ENCODE results near the gene PRDM16.
A peak's percentile ranks its signal among the peaks of the same experiment; 100 is the strongest.

PRDM16 gene

DNA sequence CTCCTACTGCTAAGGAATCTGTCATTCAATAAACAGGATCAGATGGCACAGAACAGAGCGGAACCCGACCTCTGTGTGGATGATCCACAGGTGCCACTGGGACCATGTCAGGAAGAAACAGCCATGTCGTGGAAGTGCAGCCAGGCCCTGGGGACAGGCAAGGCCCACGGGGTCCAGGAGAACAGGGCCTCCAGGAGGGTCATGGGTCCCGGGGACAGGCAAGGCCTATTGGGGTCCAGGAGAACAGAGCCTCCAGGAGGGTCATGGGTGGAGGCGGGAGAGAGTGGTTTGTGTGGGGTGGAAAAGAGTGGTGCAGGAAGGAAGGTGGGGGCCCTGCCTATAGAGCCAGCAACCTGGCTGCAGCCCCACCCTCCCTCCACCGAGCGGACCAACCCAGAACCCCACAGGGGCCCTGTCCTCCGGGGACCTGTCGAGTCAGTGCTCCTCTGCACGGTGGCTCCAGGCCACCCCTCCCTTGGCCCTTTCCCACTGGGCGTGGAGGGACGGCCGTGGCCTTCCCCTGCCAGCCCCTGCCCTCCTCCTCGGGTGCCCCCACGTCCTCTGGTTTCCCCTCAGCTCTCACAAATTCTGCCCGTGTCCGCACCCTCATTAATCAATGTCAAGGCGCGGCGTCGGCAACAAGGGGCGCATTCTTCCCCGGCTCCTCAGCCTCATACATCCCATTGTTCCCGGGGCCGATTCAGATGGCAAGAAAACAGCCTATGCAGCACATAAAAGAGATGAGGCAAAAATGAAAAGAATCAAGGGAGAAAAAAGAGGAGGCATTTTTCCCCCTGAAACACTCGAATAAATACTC lies 146.4 kb downstream of the PRDM16 start:
- no peak for DNase-seq

DNA sequence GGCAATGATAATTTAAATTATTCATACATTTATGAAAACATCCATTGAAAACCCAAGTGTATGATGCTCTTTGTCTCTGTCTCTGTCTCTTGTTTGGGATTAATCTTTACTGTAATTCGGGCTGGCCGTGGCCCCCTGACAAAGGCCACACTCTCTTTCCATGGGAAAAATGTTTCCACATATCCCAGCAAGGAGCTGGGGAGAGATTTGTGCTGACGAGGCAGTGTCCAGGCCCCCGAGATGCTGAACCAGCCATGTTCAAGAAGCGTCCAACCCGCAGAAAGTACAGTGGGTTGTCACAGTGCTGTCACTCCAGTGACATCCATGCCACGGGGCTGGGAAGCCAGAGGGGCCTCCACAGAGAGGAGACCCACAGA lies 147.0 kb downstream of the PRDM16 start:
- no peak for DNase-seq

DNA sequence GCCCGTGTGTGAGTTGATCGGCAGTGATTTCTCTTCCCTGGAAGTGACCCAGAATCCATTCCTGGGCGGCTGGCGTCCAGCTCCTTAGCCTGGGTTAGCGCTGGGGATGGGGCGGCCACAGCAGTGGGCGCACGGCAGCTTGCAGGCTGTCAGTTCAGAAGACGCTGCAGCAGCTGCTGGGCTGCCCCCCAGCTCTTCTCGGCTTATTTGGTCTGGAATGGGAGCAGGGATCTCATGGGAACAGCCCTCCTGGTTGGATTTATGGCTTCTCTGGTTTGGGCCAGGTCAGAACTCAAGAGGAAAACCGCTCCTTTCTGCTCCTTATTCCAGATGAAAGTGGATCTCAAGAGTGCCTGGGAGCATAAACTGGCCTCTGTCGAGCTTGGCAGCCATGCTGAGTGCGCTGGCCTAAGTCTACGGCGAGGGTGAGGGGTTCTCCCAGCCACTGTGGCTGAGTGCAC lies 148.2 kb downstream of the PRDM16 start:
- no peak for DNase-seq

DNA sequence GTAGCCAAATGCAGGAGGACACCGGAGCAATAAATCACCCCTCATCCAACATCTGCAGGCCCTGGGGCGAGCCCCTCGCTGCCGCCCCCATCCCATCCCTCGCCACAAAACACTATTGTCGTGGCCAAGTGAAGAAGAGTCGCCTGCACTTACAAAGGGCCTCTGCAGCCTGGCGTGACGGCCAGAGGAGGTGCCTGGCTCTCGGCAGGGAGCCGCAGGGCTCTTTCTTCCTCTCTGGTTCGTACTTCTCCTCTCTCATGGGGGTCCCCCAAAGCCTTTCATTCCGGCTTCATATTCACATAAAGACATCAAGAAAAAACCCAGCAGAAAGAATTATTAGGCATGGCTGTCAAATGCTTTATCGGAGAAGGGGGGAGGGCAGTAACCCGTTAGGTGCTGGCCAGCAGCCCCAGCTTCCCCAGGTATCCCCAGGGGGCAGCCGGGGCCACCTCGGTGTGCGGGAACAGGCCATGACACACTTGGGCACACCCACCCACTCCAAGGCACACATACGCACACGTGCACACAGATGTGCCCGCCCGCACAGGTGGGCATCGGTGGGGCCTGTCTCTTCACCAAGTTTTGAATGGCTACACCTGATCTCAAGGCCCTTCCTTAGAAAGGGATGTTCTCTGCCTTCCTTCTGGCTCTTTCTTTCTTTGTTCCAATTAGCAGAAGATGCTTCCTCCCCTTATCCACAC lies 149.1 kb downstream of the PRDM16 start:
- DNase-seq = no peak

DNA sequence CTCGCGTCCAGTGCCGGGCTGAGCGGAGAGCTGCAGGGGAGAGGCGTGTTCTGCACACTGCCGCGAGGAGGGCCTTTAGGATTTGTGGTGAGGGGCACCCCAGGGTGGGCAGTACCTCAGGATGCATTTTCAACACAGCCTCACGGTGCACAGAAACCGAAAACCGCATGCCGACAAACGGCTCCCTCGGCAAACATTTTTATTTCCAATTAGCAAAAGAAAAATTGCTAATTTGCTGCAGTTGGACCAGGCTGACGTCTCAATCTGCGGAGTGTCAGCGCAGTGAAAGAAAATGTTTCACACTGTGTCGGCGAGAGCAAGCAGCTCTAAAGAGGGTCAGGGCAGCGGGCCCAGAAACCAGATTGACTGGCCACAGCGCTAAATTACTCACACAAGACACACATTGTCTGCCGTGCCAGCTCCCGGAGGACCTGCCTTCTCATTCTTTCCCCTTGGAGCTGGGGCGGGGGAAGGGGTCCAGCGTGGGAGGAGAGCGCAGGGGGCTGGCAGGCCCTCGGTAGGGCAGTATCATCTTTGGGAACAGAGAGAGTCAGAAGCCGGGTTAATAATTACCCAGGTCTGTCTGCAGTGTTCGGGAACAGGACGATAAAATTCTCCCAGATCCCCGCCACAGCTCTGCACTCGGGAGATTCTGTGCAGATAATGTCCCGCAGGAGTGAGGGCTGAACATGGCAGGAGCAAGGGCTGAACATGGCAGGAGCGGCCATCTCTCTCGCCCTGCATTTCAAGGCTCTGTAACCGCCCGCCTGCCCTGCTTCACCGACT lies 150.2 kb downstream of the PRDM16 start:
- DNase-seq = no peak

DNA sequence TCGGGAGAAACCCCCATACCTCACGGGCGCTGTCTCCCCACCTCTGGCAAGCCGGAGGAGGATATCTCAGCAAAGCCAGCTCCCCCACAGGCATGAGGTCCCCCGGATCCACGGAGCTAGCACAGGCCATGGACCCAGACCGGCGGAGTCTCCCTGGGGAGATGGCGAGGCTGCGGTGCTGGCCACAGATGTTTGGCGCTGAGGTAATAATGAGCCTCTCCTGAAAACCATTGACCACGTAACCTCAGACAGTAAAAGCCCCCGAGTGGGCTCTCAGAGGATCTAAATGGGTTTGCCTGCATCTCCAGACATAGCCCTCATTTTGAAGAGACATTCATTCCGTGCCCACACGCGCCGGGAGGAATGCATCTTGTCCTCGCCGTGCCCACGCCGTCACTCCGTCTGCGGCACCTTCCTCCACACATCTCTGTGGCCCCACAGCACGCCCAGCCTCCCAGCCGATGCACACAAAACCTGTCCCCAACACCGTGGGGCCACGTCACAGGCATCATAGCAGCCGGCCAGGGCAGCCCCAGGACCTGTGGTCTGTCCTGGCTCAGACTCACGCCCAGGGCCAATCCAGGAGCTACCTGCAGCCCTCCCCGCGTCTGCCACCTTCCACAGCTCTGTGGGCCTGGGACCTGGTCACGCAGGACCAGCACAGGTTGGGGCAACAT lies 150.9 kb downstream of the PRDM16 start:
- DNase-seq = no peak

DNA sequence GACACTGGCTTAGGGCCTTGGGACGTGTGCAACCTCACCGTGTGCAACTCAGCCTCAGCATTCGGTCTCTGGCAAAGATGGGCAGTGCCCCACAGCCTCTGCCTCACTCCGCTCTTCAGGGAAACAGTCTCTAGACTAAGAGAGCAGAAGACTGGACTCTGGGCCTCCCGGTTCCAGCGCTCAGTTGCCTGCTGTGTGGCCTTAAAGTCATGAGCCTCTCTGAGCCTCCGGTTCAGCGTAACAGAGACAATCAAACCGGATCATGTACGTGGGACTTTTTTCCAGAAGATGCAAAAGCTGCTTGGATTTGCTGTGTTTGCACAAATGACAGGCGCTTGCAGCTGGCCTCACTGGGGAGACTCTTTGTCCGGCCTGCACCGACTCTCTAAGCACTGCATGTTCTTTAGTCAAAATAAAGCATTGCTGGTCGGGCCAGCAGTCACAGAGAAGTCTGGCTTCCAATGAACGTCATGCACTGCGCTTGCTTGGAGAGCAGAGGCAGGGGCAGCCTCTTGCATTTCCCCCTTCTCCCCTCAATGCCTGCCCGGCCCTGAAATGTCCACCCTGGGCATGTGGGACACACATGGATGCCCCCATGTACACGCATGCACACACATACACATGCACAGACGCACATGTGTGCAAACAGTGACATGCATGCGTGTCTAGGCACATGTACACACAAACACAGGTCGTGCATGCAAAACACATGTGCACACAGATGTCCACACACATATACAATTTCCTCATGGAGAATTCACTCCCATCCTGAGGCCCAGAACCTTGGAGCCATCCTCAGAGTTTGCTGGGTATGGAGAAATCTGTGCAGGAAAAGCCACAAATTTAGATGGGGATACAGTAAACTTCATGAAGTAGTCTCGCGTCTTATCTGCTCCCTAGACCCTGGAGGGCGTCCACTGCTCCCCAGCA lies 152.4 kb downstream of the PRDM16 start:
- no peak for DNase-seq

DNA sequence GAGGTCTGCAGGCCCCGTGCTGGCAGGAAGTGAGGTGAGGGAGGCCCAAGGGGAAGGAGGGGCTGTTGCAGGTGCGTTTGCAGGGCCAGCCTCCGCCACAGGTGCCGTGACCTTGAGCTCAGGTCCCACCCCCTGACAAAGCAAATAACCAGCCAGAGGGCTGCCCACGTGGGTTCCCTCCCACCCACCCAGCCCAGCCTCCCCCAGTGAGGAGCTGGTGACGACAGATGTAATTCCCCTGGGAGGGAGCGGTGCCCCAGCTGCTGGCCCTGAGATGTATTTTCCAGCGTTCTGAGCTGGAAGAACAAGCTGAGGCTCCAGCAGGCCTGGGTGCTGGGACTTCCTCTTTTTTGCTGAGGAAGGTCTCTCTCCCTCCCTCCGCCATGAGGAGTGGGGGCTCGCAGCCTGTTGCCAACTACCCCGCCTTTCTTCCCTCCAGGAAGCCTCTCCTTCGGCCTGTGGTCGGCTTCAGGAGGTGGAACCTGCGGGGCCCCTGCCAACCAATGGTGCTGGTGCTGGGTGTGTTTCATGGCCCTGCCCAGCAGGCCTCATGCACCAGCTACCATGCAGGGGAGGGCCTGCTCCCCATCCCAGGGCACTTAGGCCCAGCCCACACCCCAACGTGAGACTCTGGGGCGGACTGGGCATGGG lies 153.2 kb downstream of the PRDM16 start:
- DNase-seq = peak; percentile 32

DNA sequence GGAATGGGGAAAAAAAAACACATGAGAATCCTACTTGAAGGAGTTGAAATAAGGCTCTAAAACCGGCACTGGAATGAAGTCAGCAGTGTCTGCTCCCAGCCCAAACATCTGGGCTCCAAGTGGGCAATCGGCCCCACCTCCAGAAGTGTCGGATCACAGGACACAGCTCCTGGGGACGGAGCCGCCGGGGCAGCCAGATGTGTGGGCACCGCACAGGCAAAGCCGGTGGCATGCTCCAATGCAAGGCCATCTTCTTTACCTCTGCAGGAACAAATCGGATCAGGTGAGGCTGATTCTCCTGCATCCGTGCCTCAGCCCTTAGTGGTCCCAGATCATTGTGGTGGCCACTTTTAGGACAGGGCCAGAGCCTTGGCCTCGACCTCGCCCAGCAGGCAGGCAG lies 156.7 kb downstream of the PRDM16 start:
- no peak for DNase-seq

DNA sequence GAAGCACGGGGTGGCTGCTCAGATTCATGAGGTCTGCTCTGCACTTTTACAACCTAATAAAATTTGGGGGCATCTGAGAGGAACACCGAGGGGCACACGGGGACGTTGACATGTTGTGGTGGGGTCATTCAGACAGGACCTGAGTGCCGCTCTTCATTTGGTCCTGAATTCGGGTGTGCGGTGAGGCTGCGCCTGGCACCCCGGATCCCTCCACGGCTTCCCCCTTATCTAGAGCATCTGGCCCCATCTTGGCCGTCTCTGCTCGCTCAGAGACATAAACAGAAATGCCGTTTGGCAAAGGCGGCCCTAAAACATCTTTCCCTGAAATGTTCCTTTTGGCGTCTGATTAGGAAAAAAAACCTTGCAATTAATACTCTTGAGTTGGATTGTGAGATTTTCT lies 157.2 kb downstream of the PRDM16 start:
- DNase-seq = no peak

DNA sequence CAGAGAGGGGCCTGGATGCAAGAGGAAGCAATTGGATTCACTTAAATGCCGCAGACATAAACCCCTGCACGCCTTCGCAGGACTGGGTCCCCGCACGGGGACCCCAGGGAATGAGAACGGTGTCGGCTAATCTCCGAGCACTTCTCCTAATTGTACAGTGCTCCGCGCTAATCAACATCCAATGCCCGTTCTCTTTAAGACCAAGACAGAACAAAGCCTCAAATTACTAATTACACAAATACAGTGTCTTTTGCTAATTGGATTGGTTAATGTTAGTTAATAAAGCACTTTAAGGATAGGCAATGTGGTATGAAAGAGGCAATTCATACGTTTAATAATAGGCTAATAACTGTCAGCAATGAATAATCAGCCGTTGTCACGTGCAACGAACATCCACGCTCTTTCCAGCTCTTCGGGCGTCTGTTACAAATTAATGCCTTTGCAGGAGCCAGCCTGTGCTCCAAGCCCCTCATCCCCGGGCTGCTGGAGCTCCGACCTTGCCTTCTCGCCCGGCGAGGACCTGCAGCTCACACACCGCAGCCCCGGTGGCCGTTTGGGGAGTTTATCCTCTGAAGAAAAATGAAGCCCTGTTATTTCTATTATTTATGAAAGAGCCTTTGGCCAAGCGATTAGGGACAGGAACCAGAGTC lies 157.8 kb downstream of the PRDM16 start:
- no peak for DNase-seq

DNA sequence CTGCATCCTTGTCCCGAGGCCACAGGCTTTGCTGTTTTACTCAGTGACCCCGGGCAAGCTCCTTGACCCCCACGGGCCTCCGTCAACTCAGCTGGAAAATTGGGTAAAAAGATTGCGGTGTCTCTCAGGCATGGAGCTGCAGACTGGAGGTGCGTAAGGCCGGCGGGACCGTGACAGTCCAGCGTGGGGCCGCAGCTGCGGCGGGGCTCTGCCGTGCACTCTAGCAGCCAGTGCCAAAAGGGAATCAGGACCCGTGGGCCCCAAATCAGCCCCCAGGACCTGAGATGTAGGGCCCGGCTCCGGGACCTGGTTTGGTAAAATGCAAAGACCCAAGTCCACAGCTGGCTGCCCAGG lies 158.3 kb downstream of the PRDM16 start:
- DNase-seq = no peak

DNA sequence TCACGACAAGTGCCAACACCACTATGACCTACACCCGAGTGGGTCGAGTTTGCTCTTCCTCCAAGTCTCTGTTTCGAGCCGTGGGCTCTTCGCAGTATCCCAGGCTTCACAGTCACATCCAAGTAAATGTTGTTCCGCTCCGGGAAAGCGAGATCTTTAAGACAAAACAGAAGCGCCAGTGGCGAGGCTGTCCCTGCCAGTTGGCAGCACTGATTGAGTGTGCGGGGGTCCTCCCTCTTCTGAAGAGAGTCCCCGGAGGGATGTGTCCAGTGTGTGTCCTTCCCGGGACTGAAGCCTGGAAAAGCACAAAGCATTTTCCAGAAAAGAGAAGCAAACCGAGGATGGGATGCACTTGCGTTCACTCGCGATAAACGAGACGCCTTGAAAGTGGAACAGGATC lies 158.9 kb downstream of the PRDM16 start:
- no peak for DNase-seq

DNA sequence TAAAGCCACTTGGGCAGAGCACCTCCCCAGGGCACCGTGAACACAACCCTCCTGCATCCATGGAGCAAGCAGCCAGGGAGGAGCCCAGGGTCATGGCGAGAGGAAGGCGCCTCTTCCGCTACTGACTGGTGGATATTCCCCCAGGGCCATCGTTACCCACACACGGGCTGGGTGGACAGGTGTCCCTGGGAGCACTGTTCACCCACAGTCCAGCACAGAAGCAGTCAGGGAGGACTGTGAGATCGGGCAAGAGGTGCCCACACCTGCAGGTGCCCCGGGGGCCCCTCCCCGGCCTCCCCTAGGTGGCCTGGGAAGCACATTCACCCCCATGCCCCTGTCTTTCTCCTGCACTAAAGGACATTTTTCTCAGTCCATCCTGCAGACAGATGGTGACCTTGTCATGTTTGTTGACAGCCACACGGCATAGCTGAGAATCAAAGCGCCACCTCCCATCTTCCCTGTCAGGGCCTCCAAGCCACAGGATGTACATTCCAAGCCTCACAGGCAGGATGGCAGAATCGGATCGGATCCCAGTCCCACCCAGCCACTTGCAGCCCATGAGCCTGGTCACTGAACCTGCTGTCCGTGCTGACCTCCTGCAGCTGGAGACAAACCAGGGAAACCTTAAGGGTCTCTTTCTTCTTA lies 160.2 kb downstream of the PRDM16 start:
- DNase-seq = no peak

DNA sequence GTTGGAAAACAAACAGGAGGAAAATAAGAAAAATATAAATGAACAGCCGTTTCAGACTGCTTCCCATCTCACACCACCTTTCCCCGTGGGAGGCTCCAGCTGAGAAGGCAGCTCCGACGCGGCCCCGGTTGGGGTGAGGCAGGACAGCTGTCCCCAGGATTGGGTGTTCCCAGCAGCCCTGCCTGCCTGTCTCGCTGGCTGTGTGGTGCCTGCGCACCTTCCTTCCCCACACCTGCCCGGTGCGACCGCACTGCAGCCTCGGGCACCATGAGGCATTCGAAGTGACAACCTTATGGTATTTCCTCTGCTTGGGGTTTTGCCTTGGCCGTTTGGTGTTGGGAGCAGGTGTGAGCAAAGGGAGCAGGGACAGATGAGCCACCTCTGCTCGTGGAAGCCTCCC lies 161.6 kb downstream of the PRDM16 start:
- DNase-seq = no peak

DNA sequence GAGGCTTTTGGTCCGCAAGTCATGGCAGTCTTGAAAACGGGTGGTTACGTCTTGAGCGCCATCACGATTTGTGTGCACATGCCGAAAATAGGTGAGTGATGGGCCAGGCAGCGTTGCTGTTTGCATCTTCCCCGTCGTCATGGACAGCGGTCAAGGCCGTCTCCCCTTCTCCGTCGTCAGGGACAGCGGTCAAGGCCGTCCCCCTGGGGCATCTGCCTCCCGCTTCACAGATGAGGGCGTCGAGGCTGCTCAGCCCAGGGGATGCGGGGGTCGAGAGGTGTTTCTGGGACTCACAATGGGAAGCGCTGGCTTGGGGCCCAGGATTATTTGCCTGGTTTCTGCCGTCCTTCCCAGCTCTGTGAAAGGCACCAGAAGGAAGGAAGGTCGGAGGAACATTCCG lies 162.2 kb downstream of the PRDM16 start:
- DNase-seq = no peak

DNA sequence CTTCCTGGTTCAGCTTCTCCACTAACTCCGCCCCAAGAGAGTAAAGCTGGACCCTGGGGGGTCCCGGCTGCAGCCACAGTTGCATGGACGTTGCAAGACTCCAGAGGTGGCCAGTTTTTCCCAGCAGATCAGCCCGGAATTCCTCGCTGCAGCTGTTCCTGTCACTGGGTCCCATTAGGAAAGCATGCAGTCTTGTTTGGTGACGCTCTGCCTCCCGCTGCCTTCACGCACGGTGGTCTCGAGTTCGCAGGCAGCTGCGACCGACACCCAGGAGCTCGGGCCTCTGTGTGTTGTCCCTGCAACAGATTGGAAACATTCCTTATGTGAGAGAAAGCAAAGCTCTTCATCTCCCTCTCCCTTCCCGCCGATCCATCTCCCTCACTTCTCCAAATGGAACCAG lies 162.8 kb downstream of the PRDM16 start:
- no peak for DNase-seq

DNA sequence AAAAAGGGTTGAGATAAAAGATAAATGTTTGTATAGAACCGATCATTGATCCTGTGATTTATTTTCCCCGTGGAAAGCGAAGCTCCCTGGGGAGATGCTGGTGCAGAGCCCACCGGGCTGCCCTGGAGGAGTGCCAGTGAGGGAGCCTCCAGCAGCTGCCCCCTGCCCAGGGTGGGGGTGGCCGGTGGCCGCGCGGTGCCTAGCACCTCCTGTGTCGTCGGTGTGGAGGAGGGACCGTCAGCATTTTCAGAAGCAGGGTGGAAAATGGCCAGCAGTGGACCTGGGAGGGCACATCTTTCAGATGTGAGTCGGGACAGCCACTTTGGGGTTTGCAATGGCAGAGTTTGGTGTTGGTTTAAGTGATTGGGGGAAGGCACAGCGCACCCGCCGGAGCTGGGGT lies 164.0 kb downstream of the PRDM16 start:
- no peak for DNase-seq

DNA sequence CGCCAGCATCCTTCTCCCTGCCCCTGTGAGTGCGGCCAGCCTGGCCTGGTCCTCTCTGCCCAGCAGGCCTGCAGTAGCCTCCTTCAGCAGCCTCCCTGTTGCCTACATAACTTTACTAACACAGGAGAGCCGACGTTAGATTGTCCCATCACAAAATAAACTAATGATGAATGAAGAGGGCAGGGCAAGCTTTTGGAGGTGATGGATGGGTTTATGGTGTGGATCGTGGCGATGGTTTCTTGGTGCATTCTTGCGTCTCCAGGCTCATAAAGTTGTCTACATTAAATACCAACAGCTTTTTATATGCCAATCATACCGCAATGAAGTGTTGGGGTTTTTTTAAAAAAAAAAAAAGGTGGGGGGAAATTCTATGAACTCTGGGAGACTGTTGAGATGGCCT lies 164.5 kb downstream of the PRDM16 start:
- DNase-seq = no peak

DNA sequence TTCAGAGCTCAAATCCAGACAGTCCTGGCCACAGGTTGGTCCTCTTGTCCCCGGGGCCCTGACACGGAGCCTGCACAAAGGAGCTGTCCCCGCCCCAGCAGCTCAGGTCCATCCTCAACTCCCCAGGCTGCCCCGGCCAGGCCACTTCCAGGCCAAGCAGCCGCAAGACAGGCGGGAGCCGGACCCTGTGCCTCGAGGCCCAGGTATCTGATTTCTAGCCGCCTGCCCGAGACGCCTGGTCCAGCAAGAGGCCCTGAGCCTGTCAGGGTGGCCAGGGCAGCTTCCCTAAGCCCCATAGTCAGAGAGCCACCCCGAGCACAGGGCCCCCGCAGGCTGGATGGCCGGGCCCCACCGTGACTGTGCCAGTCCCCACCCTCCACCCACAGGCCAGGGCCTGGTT lies 165.3 kb downstream of the PRDM16 start:
- DNase-seq = no peak

DNA sequence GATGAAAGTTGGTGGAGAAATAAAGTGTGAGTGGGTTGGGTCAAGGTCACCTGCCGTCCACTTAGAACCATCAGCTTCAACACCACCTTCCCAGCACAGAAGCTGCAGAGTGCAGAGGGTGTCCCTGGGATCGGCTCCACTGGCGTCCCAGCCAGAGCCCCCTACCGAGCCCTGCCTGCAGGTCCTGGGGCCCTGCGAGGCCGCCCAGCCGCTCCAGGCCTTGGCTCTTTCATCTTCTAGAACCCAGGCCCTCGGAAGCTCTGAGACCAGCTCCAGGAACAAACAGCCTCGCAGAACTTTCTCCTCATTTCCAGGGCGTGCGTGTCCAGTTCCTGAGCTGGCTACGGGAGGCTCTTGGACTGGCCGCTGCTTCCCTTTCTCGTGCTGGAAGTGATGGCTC lies 166.0 kb downstream of the PRDM16 start:
- no peak for DNase-seq
